Measurements from ENCODE around the gene SLC9A9.

The SLC9A9 gene

GRCh38 chr3:143726727-143727126, 121.5 kb downstream of the SLC9A9 start:
- DNase-seq (ENCODE audit: low spot score), result no peak
- TF ChIP-seq CTCF (IDR thresholded peaks at IDR 0.05), result no peak
- no peak overlapping the region for H3K27ac ChIP-seq
- no peak overlapping the region for H3K4me3 ChIP-seq

- DNase-seq (ENCODE audit: low spot score), result no peak
- H3K4me3 ChIP-seq, result no peak overlapping the region
- no peak overlapping the region for H3K27ac ChIP-seq
- TF ChIP-seq CTCF (IDR thresholded peaks at IDR 0.05), result no peak
Observed at GRCh38 chr3:143720381-143720780, 127.9 kb downstream of the SLC9A9 start.

GRCh38 chr3:143718463-143718862, 129.8 kb downstream of the SLC9A9 start:
- no peak for TF ChIP-seq CTCF (IDR thresholded peaks at IDR 0.05)
- no peak overlapping the region for H3K27ac ChIP-seq
- H3K4me3 ChIP-seq, result no peak overlapping the region
- DNase-seq (ENCODE audit: low spot score), result no peak

- no peak for TF ChIP-seq CTCF (IDR thresholded peaks at IDR 0.05)
- no peak for DNase-seq (ENCODE audit: low spot score)
- H3K4me3 ChIP-seq, result no peak overlapping the region
- no peak overlapping the region for H3K27ac ChIP-seq
Observed at GRCh38 chr3:143716731-143717130, 131.5 kb downstream of the SLC9A9 start.

- H3K4me3 ChIP-seq, result no peak overlapping the region
- TF ChIP-seq CTCF (IDR thresholded peaks at IDR 0.05), result no peak
- DNase-seq (ENCODE audit: low spot score), result no peak
- H3K27ac ChIP-seq, result no peak overlapping the region
Observed at GRCh38 chr3:143712522-143712921, 135.7 kb downstream of the SLC9A9 start.

GRCh38 chr3:143707848-143708247, 140.4 kb downstream of the SLC9A9 start:
- no peak for TF ChIP-seq CTCF (IDR thresholded peaks at IDR 0.05)
- Histone ChIP-seq H3K4me3 (no peak overlapping the region), H3K27ac (no peak overlapping the region)
- no peak for DNase-seq (ENCODE audit: low spot score)

GRCh38 chr3:143700431-143700975, 147.8 kb downstream of the SLC9A9 start:
- no peak for DNase-seq (ENCODE audit: low spot score)
- no peak overlapping the region for H3K4me3 ChIP-seq
- no peak overlapping the region for H3K27ac ChIP-seq
- TF ChIP-seq CTCF (IDR thresholded peaks at IDR 0.05), result no peak

All from coronary artery (tissue), 2 donors.